B cell (primary cell): ENCODE data around the gene THSD4. TPM values are rescaled to one million over a fixed set of nuclear protein-coding genes. Genes with fewer than 3 reads are reported as not detected.

Source experiments
- ATAC-seq: fragments of 200-7000 bp; cut with Tn5 transposase; one replicate; pipeline ENCODE4 v1.10.0; 2021; ENCODE audit warnings: low read depth, mild to moderate bottlenecking, moderate number of reproducible peaks, moderate library complexity
- CTCF ChIA-PET: fragments of 350-600 bp; sonication (Branson Sonifier 250); formaldehyde crosslinking; loops from one replicate; lab custom pipeline; 2021; ENCODE audit warnings: antibody characterized with exemption, inconsistent platforms; lab: Charles Lee
- POLR2A ChIA-PET: fragments of 350-600 bp; sonication (Branson Sonifier 250); formaldehyde crosslinking; loops from one replicate; lab custom pipeline; 2021; ENCODE audit warnings: antibody characterized with exemption; lab: Charles Lee
- DNase-seq: peaks from one replicate; pipeline ENCODE4 v3.0.0; 2013
- H2AFZ ChIP-seq: 2 replicates; pipeline ENCODE4 v1.6.1; 2012; ENCODE audit warnings: mild to moderate bottlenecking, low read depth, low read length; ENCODE audit not compliant: insufficient read depth, poor library complexity, severe bottlenecking
- H3K27ac ChIP-seq, 2 donors: 1 replicate in 1 of 2; 2 replicates in 1 of 2; pipeline ENCODE4 v1.5.1; 2012 to 2013; ENCODE audit warnings: low read length in 2 of 2, mild to moderate bottlenecking in 2 of 2, moderate library complexity in 1 of 2
- H3K27me3 ChIP-seq, 4 experiments: fragments of 200-600 bp in 1 of 4; sonication (generic) in 1 of 4; replicated peaks in 1 of 4; 1 replicate in 2 of 4; 2 replicates in 2 of 4; pipeline versions ENCODE4 v1.6.1 to v1.7.0; 2013 to 2016; ENCODE audit warnings: low read length in 3 of 4, mild to moderate bottlenecking in 2 of 4, mixed read lengths in 1 of 4, moderate library complexity in 1 of 4; ENCODE audit not compliant: insufficient read depth in 4 of 4, control insufficient read depth in 3 of 4; ENCODE audit errors: control extremely low read depth in 1 of 4
- H3K36me3 ChIP-seq, 2 experiments: replicated peaks in 1 of 2; 1 replicate in 1 of 2; 2 replicates in 1 of 2; pipeline versions ENCODE4 v1.6.1 to v1.7.1; 2013; ENCODE audit warnings: low read length in 1 of 2; ENCODE audit not compliant: insufficient read depth in 2 of 2, control insufficient read depth in 1 of 2; ENCODE audit errors: control extremely low read depth in 1 of 2, extremely low read depth in 1 of 2
- H3K4me1 ChIP-seq, 2 donors: fragments of 200-600 bp in 1 of 2; sonication (generic) in 1 of 2; 1 replicate in 1 of 2; 2 replicates in 1 of 2; pipeline versions ENCODE4 v1.5.1 to v1.6.1; 2013 to 2017; ENCODE audit warnings: low read length in 2 of 2; ENCODE audit not compliant: control insufficient read depth in 2 of 2, insufficient read depth in 2 of 2
- H3K4me2 ChIP-seq: replicated peaks from 2 replicates; pipeline ENCODE3; 2012; ENCODE audit warnings: mild to moderate bottlenecking, low read depth, low read length; ENCODE audit not compliant: poor library complexity, severe bottlenecking
- H3K4me3 ChIP-seq, 5 experiments: fragments of 200-600 bp in 1 of 5; sonication (generic) in 1 of 5; 1 replicate in 3 of 5; 2 replicates in 2 of 5; pipeline versions ENCODE4 v1.5.1 to v1.7.0; 2011 to 2016; ENCODE audit warnings: low read length in 4 of 5, mild to moderate bottlenecking in 4 of 5, low read depth in 2 of 5, control low read depth in 1 of 5, moderate library complexity in 1 of 5; ENCODE audit not compliant: insufficient read depth in 1 of 5; ENCODE audit errors: control extremely low read depth in 1 of 5, extremely low read depth in 1 of 5
- H3K79me2 ChIP-seq: fragments of 200-600 bp; sonication (generic); one replicate; pipeline ENCODE4 v1.6.0; 2016; ENCODE audit warnings: low read length; ENCODE audit not compliant: control insufficient read depth, insufficient read depth
- H3K9ac ChIP-seq: fragments of 200-600 bp; sonication (generic); 2 replicates; pipeline ENCODE4 v1.6.1; 2017; ENCODE audit warnings: mild to moderate bottlenecking, low read length, moderate library complexity
- H3K9me3 ChIP-seq, 3 donors: one replicate each; pipeline versions ENCODE4 v1.6.1 to v1.7.1; 2013; ENCODE audit warnings: low read length in 2 of 3; ENCODE audit not compliant: control insufficient read depth in 2 of 3, insufficient read depth in 1 of 3; ENCODE audit errors: control extremely low read depth in 1 of 3
- H4K20me1 ChIP-seq: 2 replicates; pipeline ENCODE4 v1.6.0; 2012; ENCODE audit warnings: mild to moderate bottlenecking, low read length; ENCODE audit not compliant: insufficient read depth, control insufficient read depth, poor library complexity, severe bottlenecking
- H3K27ac Mint-ChIP-seq: one replicate; pipeline ENCODE4 v1.8.0; 2021; ENCODE audit warnings: mixed read lengths
- H3K27me3 Mint-ChIP-seq: one replicate; pipeline ENCODE4 v1.8.0; 2021; ENCODE audit warnings: mixed read lengths
- H3K4me1 Mint-ChIP-seq: one replicate; pipeline ENCODE4 v1.8.0; 2021; ENCODE audit warnings: mixed read lengths
- H3K4me3 Mint-ChIP-seq: one replicate; pipeline ENCODE4 v1.8.0; 2021; ENCODE audit warnings: mixed read lengths
- H3K9me3 Mint-ChIP-seq: one replicate; pipeline ENCODE4 v1.8.0; 2022; ENCODE audit warnings: mixed read lengths; ENCODE audit not compliant: insufficient read depth
- CTCF ChIP-seq: fragments of 200-600 bp; IDR thresholded peaks from one replicate; pipeline ENCODE4 v1.8.0; 2022; ENCODE audit warnings: antibody characterized with exemption, mild to moderate bottlenecking
- EZH2 ChIP-seq: IDR thresholded peaks from 2 replicates; pipeline ENCODE4 v1.6.1; 2012; ENCODE audit warnings: borderline replicate concordance, low read depth, mild to moderate bottlenecking, moderate library complexity, low read length; ENCODE audit not compliant: insufficient read depth, poor library complexity, severe bottlenecking
- WGBS: methylation state at CpG from one replicate; pipeline ENCODE4 v1.1.5; 2013; ENCODE audit warnings: missing lambda C conversion rate; ENCODE audit not compliant: insufficient coverage; 5-methylcytosine and 5-hydroxymethylcytosine counted together
- intact Hi-C: fragments of 100-400 bp; cut with micrococcal nuclease; formaldehyde crosslinking; loops from one replicate; pipeline ENCODE4 v1.10.0; 2022
- polyA plus RNA-seq: library from polyadenylated mRNA; depleted of rRNA; stranded (reverse); fragments of >200 nt; gene quantifications from 2 replicates; pipeline ENCODE4 v1.2.3, GENCODE V29; 2012
- total RNA-seq, 2 donors: library from RNA; stranded (reverse); fragments of 120-200 nt in 1 of 2; gene quantifications; 1 replicate in 1 of 2; 2 replicates in 1 of 2; pipeline versions ENCODE4 v1.2.3 to v1.2.4, GENCODE V29; 2013 to 2022

The THSD4 gene
- total and polyA plus RNA-seq, 2 donors (not counting 1 experiment from before 2014, with no cell fraction given) = not detected

DNA sequence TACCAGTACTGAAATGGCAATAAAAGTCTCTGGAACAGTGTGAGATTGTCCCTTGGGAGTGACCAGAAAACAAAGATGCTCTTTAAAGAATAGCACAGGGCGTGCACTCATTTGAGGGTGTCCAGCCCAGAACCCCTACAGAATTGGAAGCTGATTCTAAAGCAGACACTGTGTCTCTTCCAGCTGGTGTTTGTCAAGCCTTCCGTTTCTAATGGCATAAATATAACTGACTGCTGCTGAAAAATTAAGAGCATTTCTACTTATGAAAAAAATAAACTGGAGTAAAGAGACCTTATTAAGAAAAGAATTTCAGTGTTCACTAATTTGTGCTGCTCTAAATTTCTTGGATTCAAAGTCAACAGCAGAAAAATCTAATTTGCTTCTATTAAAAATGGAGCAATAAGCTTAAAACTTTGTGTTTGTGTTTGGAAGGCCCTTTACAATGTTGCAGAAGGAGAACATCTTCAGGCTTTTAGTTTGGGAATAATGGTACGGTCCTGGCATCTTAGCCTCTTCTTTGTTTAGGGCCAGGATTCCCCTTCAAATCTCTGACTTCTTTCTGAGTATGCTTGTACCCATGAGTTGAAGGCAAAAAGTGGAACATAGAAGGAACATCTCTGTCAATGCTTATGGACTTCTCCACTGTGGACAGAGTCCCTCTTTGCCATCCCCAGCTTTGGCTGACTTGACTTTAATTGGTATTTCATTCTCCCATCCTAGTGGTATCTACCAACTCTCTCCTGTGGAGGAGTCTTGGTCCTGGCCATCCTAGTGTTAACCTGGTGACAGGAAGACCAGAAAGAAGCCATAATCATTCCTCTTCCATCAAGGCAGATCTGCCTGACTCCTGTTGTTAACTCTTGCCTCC lies 65.9 kb downstream of the THSD4 start:
- Histone ChIP-seq H3K9me3 (no peaks in the 10 kb centered on the region), H3K36me3 (no peaks in the 10 kb centered on the region), H3K4me2 (no peak overlapping the region), H3K79me2 (no peaks in the 10 kb centered on the region), H4K20me1 (no peaks in the 10 kb centered on the region), H3K4me1 (no peaks in the 10 kb centered on the region), H3K27me3 (no peaks in the 10 kb centered on the region), H3K27ac (no peak overlapping the region), H2AFZ (no peak overlapping the region), H3K9ac (no peak overlapping the region), H3K4me3 (no peak overlapping the region)
- H3K9me3 Mint-ChIP-seq = no peaks in the 10 kb centered on the region
- intact Hi-C loops = no loop called here
- H3K27ac Mint-ChIP-seq = no peak overlapping the region
- DNase-seq (no peak), ATAC-seq (no peak)
- H3K4me1 Mint-ChIP-seq = no peaks in the 10 kb centered on the region
- no peak for TF ChIP-seq EZH2
- no peak for TF ChIP-seq CTCF
- ChIA-PET CTCF (no interaction called here), POLR2A (no interaction called here)
- H3K4me3 Mint-ChIP-seq = no peak overlapping the region
- WGBS = 65% methylated on average over 1 of the region's 3 CpGs
- H3K27me3 Mint-ChIP-seq = peaks cover 12% of the 10 kb centered on the region

DNA sequence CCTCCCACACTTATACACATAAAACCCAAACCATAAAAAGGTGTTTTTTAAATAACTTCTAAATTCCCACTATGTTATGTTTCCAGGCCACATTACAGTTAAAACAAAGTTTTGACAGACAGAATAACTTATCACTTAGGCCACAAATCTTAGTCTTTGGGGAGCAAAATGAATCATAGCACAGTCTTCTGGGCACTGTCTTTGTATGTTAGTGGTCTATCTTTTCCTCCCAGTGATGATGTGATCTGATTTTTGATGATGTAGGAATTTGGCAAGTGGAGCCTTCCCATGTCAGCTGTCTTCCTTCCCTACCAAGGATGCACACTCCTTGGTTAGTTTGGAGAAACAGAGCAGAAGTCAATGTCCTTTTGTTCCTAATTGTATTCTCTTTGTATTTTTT lies 67.3 kb downstream of the THSD4 start:
- Histone ChIP-seq H3K4me3 (no peak overlapping the region), H3K27me3 (peaks cover 0 to 3% (median 0%) of the 10 kb centered on the region in 4 experiments), H3K9me3 (no peaks in the 10 kb centered on the region), H2AFZ (no peak overlapping the region), H3K4me2 (no peak overlapping the region), H3K4me1 (no peaks in the 10 kb centered on the region), H4K20me1 (no peaks in the 10 kb centered on the region), H3K36me3 (no peaks in the 10 kb centered on the region), H3K79me2 (no peaks in the 10 kb centered on the region), H3K9ac (no peak overlapping the region), H3K27ac (no peak overlapping the region)
- POLR2A ChIA-PET = no interaction called here
- no peak overlapping the region for H3K27ac Mint-ChIP-seq
- H3K9me3 Mint-ChIP-seq = no peaks in the 10 kb centered on the region
- H3K27me3 Mint-ChIP-seq = peaks cover 12% of the 10 kb centered on the region
- DNase-seq (no peak), ATAC-seq (no peak)
- H3K4me3 Mint-ChIP-seq = no peak overlapping the region
- CTCF ChIA-PET = no interaction called here
- TF ChIP-seq EZH2 (no peak), CTCF (no peak)
- no peaks in the 10 kb centered on the region for H3K4me1 Mint-ChIP-seq
- intact Hi-C loops = no loop called here
